ENCODE data around the gene PTX4.

The PTX4 gene

DNA sequence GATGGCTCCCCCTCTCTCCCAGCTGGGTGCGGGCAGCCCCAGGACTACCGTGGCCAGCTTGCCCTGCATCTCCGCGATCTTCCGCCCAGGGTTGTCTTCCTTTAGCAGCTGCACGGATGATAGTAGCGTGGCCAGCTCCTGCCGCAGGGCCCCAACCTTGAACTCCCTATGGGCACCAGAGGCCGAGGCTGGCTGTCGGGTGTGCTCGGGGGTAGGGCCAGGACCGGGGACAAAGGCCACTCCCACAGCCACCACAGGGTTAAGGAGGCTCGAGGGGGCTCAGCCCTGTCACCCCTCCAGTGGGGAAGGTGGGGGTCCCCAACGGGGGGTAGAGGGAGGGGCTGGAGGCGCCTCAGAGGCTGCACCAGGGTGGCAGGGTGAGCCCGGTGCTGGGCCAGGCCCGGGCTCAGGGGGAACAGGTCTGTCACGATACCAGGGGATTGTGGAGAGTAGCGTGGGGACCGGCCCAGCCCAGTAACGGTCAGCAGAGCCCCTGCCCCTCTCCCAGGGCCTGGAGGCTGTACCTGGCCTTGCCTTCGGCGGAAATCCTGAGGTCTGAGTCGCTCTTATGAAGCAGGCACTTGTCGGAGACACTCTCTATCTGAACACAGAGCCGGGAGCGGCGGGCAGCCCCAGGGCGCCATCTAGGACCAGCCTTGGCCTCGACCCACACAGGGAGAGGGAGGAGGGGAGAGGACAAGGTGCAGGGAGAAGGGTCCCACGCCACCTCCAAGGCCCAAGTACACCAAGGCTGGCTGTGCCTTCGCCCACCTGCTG is 52.6 kb downstream of the PTX4 start:
- no peaks in the 10 kb centered on the region for H3K36me3 ChIP-seq (ENCODE audit: control insufficient read depth, insufficient read depth, low read length, severe bottlenecking)
- no peaks in the 10 kb centered on the region for H3K9me3 ChIP-seq (ENCODE audit: control insufficient read depth, low read length)
- no peak overlapping the region for H3K4me3 ChIP-seq (ENCODE audit: low read length)
- H3K9ac ChIP-seq (ENCODE audit: low read length): no peak overlapping the region
- DNase-seq (ENCODE audit: low read depth): no peak
- no peaks in the 10 kb centered on the region for H3K27me3 ChIP-seq (replicated peaks; ENCODE audit: control insufficient read depth, insufficient read depth, low read length)
- no peaks in the 10 kb centered on the region for H3K4me1 ChIP-seq (ENCODE audit: control insufficient read depth, insufficient read depth, low read length)

Data from adipocyte (in vitro differentiated cells).